Measurements from ENCODE around the gene RASAL1. TPM values are rescaled to one million over a fixed set of nuclear protein-coding genes. Genes with fewer than 3 reads are reported as not detected.

Gene RASAL1
- total and polyA plus RNA-seq, 2 donors (not counting 1 experiment from before 2014, with no cell fraction given) = 0.10 to 11.0 TPM

GRCh38 chr12:113092607-113093408, 42.8 kb downstream of the RASAL1 start:
- ChIA-PET POLR2A (interaction anchor here (0.7 to 1.7 kb wide), 4 partner anchors 18 to 44 kb away, joined by 3 to 12 read pairs (median 4); no protein-coding TSS in a partner anchor), CTCF (interaction anchor here (0.7 to 14.5 kb wide), 17 partner anchors 8 to 186 kb away, joined by 3 to 359 read pairs (median 7); partner anchors contain the start of genes DTX1 and OAS1)
- Histone ChIP-seq H3K27me3 (replicated peaks in 1 of 4; ENCODE audit: control extremely low read depth in 1 of 4, control insufficient read depth in 3 of 4, insufficient read depth in 4 of 4, low read length in 3 of 4) (no peaks in the 10 kb centered on the region), H4K20me1 (ENCODE audit: control insufficient read depth, insufficient read depth, low read length, poor library complexity, severe bottlenecking) (no peaks in the 10 kb centered on the region), H3K4me3 (ENCODE audit: control extremely low read depth in 1 of 5, extremely low read depth in 1 of 5, insufficient read depth in 1 of 5, low read depth in 2 of 5, low read length in 4 of 5) (peak overlapping the region in 3 of 5 experiments; percentile 5 to 58 (median 38)), H3K36me3 (replicated peaks in 1 of 2; ENCODE audit: control extremely low read depth in 1 of 2, control insufficient read depth in 1 of 2, extremely low read depth in 1 of 2, insufficient read depth in 2 of 2, low read length in 1 of 2) (peaks cover 0 to 18% of the 10 kb centered on the region in 2 experiments), H3K9ac (ENCODE audit: low read length) (peak overlapping the region; percentile 29), H3K4me2 (replicated peaks; ENCODE audit: low read depth, low read length, poor library complexity, severe bottlenecking) (peak overlapping the region; percentile 82), H3K4me1 (ENCODE audit: control insufficient read depth in 2 of 2, insufficient read depth in 2 of 2, low read length in 2 of 2) (peaks cover 54 to 61% of the 10 kb centered on the region in 2 donors), H3K9me3 (ENCODE audit: control extremely low read depth in 1 of 3, control insufficient read depth in 2 of 3, insufficient read depth in 1 of 3, low read length in 2 of 3) (no peaks in the 10 kb centered on the region), H3K27ac (ENCODE audit: low read length in 2 of 2) (peak overlapping the region; percentile 56 to 62), H2AFZ (ENCODE audit: insufficient read depth, low read depth, low read length, poor library complexity, severe bottlenecking) (peak overlapping the region; percentile 54), H3K79me2 (ENCODE audit: control insufficient read depth, insufficient read depth, low read length) (no peaks in the 10 kb centered on the region)
- Mint-ChIP-seq H3K4me1 (peaks cover 58% of the 10 kb centered on the region), H3K9me3 (ENCODE audit: insufficient read depth) (no peaks in the 10 kb centered on the region), H3K27ac (peak overlapping the region; percentile 68), H3K27me3 (no peaks in the 10 kb centered on the region), H3K4me3 (peak overlapping the region; percentile 74)
- DNase-seq = peak; percentile 72
- ATAC-seq (ENCODE audit: low read depth) = peak; percentile 69
- TF ChIP-seq, protein P1, sequence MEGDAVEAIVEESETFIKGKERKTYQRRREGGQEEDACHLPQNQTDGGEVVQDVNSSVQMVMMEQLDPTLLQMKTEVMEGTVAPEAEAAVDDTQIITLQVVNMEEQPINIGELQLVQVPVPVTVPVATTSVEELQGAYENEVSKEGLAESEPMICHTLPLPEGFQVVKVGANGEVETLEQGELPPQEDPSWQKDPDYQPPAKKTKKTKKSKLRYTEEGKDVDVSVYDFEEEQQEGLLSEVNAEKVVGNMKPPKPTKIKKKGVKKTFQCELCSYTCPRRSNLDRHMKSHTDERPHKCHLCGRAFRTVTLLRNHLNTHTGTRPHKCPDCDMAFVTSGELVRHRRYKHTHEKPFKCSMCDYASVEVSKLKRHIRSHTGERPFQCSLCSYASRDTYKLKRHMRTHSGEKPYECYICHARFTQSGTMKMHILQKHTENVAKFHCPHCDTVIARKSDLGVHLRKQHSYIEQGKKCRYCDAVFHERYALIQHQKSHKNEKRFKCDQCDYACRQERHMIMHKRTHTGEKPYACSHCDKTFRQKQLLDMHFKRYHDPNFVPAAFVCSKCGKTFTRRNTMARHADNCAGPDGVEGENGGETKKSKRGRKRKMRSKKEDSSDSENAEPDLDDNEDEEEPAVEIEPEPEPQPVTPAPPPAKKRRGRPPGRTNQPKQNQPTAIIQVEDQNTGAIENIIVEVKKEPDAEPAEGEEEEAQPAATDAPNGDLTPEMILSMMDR (IDR thresholded peaks at IDR 0.05) = peak; percentile 36
- no peak for TF ChIP-seq EZH2 (IDR thresholded peaks at IDR 0.05; ENCODE audit: borderline replicate concordance, insufficient read depth, low read depth, low read length, poor library complexity, severe bottlenecking)
- intact Hi-C loops (cut with micrococcal nuclease) = loop anchor here (1.0 to 5.0 kb wide), 2 partner anchors 39 to 45 kb away; no protein-coding TSS in a partner anchor
- WGBS (ENCODE audit: insufficient coverage) = 17% methylated on average over 28 of the region's 31 CpGs
